PFSK-1 (cell line): ENCODE data around the gene TMIGD1.

Source experiments
- FOXP2 ChIP-seq: optimal IDR thresholded peaks from 2 replicates; pipeline ENCODE3; 2011; ENCODE audit warnings: borderline replicate concordance, control low read depth, inconsistent platforms; ENCODE audit not compliant: insufficient read depth; ENCODE audit errors: extremely low read length, extremely low read depth
- REST ChIP-seq, 2 experiments: IDR thresholded peaks; 2 replicates each; pipeline versions ENCODE4 v1.6.1 to v1.8.0; 2011 to 2012; ENCODE audit warnings: low read depth in 2 of 2, low read length in 2 of 2, control low read depth in 1 of 2, inconsistent platforms in 1 of 2, mild to moderate bottlenecking in 1 of 2, moderate library complexity in 1 of 2; ENCODE audit not compliant: insufficient read depth in 1 of 2
- SIN3A ChIP-seq: IDR thresholded peaks from 2 replicates; pipeline ENCODE4 v1.6.1; 2012; ENCODE audit warnings: mild to moderate bottlenecking, low read length, moderate library complexity, borderline replicate concordance; ENCODE audit not compliant: insufficient read depth
- TAF1 ChIP-seq: IDR thresholded peaks from 2 replicates; pipeline ENCODE4 v1.6.1; 2012; ENCODE audit warnings: low read length, control low read depth, borderline replicate concordance; ENCODE audit not compliant: insufficient read depth

- TF ChIP-seq REST (IDR thresholded peaks at IDR 0.05; ENCODE audit: insufficient read depth in 1 of 2, low read depth in 2 of 2, low read length in 2 of 2), result no peak
- TF ChIP-seq SIN3A, result no peak
- TF ChIP-seq FOXP2, result no peak
- TF ChIP-seq TAF1, result no peak
Observed at GRCh38 chr17:30345089-30345433, 11.2 kb upstream of the TMIGD1 start.
